ENCODE results near the gene COPB1.
A peak's percentile ranks its signal among the peaks of the same experiment; 100 is the strongest.

The COPB1 gene

GRCh38 chr11:14423633-14424032 lies 76.0 kb downstream of the COPB1 start:
- DNase-seq, result no peak

- DNase-seq, result peak; percentile 65
Observed at GRCh38 chr11:14422814-14423182, 76.8 kb downstream of the COPB1 start.

- peak; percentile 92 for DNase-seq
Observed at GRCh38 chr11:14422052-14422813, 77.4 kb downstream of the COPB1 start.

GRCh38 chr11:14420223-14420622 lies 79.4 kb downstream of the COPB1 start:
- DNase-seq, result no peak

- peak; percentile 9 for DNase-seq
Observed at GRCh38 chr11:14418801-14419417, 80.7 kb downstream of the COPB1 start.

- no peak for DNase-seq
Observed at GRCh38 chr11:14417617-14418374, 81.8 kb downstream of the COPB1 start.

- DNase-seq, result no peak
Observed at GRCh38 chr11:14417186-14417585, 82.4 kb downstream of the COPB1 start.

- no peak for DNase-seq
Observed at GRCh38 chr11:14414470-14415461, 84.8 kb downstream of the COPB1 start.

- no peak for DNase-seq
Observed at GRCh38 chr11:14413307-14414069, 86.1 kb downstream of the COPB1 start.

GRCh38 chr11:14411818-14412217 lies 87.8 kb downstream of the COPB1 start:
- no peak for DNase-seq

- DNase-seq, result no peak
Observed at GRCh38 chr11:14409891-14410290, 89.7 kb downstream of the COPB1 start.

- DNase-seq, result no peak
Observed at GRCh38 chr11:14408612-14409011, 91.0 kb downstream of the COPB1 start.
